DMS53 treated with DMSO at 0.1 percent for 48 hours (cell line): Measurements from ENCODE around the gene PTH2R.
"Not testable (repeated sequence)": the region's sequence is repeated elsewhere in the genome, so short reads cannot be mapped to it uniquely, and the experiment has no call there.

Experiments
- DNase-seq: peaks from one replicate; lab custom pipeline; 2025; ENCODE audit not compliant: unreplicated experiment; lab: John Stamatoyannopoulos, UW

The PTH2R gene

GRCh38 chr2:208482453-208483015 is 75.9 kb downstream of the PTH2R start:
- DNase-seq, result not testable (repeated sequence)

- DNase-seq, result no peak
Measured at GRCh38 chr2:208485390-208485789, 78.8 kb downstream of the PTH2R start.

- peak; percentile 53 for DNase-seq
Measured at GRCh38 chr2:208488686-208489564, 82.3 kb downstream of the PTH2R start.

- DNase-seq, result peak; percentile 96
Measured at GRCh38 chr2:208489687-208490086, 83.1 kb downstream of the PTH2R start.

GRCh38 chr2:208490492-208490891 is 83.9 kb downstream of the PTH2R start:
- DNase-seq, result peak; percentile 60

GRCh38 chr2:208491641-208492040 is 85.0 kb downstream of the PTH2R start:
- DNase-seq, result no peak

GRCh38 chr2:208492069-208492468 is 85.5 kb downstream of the PTH2R start:
- DNase-seq, result no peak

- DNase-seq, result peak; percentile 26
Measured at GRCh38 chr2:208493186-208493585, 86.6 kb downstream of the PTH2R start.

- DNase-seq, result no peak
Measured at GRCh38 chr2:208496129-208496528, 89.5 kb downstream of the PTH2R start.

GRCh38 chr2:208501206-208501605 is 94.6 kb downstream of the PTH2R start:
- peak; percentile 94 for DNase-seq

GRCh38 chr2:208502288-208502687 is 95.7 kb downstream of the PTH2R start:
- DNase-seq, result no peak

GRCh38 chr2:208505365-208505764 is 98.8 kb downstream of the PTH2R start:
- not testable (repeated sequence) for DNase-seq

GRCh38 chr2:208509586-208509985 is 103.0 kb downstream of the PTH2R start:
- no peak for DNase-seq

GRCh38 chr2:208511016-208511415 is 104.4 kb downstream of the PTH2R start:
- no peak for DNase-seq

- DNase-seq, result no peak
Measured at GRCh38 chr2:208511573-208511972, 105.0 kb downstream of the PTH2R start.

GRCh38 chr2:208515099-208515498 is 108.5 kb downstream of the PTH2R start:
- DNase-seq, result no peak

- DNase-seq, result not testable (repeated sequence)
Measured at GRCh38 chr2:208523069-208523468, 116.5 kb downstream of the PTH2R start.

- DNase-seq, result not testable (repeated sequence)
Measured at GRCh38 chr2:208525165-208525564, 118.6 kb downstream of the PTH2R start.

GRCh38 chr2:208529796-208530195 is 123.2 kb downstream of the PTH2R start:
- no peak for DNase-seq

- DNase-seq, result no peak
Measured at GRCh38 chr2:208531361-208531760, 124.8 kb downstream of the PTH2R start.

GRCh38 chr2:208535578-208535977 is 129.0 kb downstream of the PTH2R start:
- DNase-seq, result not testable (repeated sequence)

GRCh38 chr2:208541461-208541988 is 134.9 kb downstream of the PTH2R start:
- no peak for DNase-seq
